Cortex of kidney (tissue), 1 donor: Measurements from ENCODE around the gene CCDC170.
A peak's percentile ranks its signal among the peaks of the same experiment; 100 is the strongest.
"Not testable (repeated sequence)": the region's sequence is repeated elsewhere in the genome, so short reads cannot be mapped to it uniquely, and the experiment has no call there.

ENCODE experiments used
- DNase-seq: peaks from one replicate; lab custom pipeline; 2025; lab: John Stamatoyannopoulos, UW

The CCDC170 gene, protein sequence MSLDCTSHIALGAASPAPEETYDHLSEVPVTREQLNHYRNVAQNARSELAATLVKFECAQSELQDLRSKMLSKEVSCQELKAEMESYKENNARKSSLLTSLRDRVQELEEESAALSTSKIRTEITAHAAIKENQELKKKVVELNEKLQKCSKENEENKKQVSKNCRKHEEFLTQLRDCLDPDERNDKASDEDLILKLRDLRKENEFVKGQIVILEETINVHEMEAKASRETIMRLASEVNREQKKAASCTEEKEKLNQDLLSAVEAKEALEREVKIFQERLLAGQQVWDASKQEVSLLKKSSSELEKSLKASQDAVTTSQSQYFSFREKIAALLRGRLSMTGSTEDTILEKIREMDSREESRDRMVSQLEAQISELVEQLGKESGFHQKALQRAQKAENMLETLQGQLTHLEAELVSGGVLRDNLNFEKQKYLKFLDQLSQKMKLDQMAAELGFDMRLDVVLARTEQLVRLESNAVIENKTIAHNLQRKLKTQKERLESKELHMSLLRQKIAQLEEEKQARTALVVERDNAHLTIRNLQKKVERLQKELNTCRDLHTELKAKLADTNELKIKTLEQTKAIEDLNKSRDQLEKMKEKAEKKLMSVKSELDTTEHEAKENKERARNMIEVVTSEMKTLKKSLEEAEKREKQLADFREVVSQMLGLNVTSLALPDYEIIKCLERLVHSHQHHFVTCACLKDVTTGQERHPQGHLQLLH

DNA sequence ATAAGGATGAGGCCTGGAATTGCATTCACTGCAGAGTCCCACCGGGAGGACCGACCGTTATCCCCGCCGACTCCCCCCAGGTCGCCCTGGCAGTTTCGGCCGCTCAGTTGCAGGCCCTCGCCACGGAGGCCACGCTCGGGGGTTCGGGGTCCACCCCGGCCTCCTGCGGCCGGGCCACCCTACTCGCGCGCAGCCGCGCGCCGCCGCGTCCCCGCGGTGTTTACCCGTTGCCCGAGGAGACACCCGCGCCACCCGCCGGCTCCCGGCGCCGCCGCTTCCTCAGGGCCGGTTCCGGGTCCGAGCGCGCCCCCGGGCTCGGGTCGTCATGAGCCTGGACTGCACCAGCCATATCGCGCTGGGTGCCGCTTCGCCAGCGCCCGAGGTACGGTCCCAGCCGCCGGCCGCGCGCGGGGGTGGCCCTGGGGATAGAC is at the start of gene CCDC170:
CCDC170 (plus strand) TSS at position 214 of the 431 bp plus-strand sequence; CDS start at position 326, 112 bp downstream.
- no peak for DNase-seq

DNA sequence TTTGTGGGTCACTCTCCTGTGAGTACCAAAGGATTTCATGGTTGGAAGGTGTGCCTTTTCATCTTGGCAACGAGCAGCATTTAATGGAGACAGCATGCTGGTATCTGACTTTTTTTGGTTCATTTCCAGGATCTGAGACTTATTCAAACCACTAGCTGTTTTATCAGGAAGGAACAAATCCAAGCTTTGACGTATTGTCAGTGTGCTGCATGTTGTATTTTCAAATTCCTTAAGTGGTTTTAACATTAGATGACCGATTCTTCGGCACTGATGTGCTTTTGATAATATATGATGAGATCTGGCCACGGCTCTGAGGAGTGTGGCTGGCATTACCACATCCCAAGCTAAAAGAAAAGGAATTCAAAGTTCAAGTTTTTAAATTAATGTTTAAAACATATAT is 48.3 kb upstream of the CCDC170 start:
- no peak for DNase-seq

DNA sequence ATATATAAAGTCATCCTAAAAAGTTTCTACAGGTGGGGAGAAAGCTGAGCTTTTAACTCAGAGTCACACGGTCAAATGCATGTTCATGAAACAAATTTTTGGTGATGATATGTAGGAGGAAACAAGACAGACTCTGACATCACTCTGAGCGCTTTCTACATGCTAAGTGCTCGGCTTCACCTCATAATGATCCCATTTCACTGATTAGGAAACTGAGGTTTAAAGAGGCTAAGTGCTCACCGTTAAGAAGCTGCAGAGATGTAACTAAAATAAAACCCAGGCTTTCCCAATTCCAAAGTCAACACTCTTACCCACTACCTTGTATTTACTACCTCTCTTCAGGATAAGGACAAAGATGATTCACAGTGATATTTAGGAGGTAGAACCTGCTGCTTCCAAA is 46.6 kb upstream of the CCDC170 start:
- no peak for DNase-seq

DNA sequence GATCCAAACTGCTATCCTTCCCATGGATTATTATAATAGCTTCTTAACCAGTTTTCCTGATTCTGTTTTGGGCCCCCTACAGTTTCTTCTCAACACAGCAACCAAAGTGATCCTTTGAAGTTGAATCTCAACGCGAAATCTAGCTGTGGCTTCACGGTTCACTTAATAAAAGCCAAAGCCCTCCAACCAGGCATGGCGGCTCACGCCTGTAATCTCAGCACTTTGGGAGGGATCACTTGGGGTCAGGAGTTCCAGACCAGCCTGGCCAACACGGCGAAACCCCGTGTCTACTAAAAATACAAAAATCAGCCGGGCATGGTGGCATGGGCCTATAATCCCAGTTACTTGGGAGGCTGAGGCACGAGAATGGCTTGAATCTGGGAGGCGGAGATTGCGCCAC is 45.2 kb upstream of the CCDC170 start:
- no peak for DNase-seq

DNA sequence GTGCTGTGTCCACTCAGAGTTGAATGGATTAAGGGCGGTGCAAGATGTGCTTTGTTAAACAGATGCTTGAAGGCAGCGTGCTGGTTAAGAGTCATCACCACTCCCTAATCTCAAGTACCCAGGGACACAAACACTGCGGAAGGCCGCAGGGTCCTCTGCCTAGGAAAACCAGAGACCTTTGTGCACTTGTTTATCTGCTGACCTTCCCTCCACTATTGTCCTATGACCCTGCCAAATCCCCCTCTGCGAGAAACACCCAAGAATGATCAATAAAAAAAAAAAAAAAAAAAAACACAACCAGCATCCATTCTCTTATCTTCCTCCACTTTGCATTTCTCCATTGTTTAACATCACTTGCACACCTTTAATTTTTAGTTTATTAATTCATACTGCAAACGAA is 42.9 kb upstream of the CCDC170 start:
- not testable (repeated sequence) for DNase-seq

DNA sequence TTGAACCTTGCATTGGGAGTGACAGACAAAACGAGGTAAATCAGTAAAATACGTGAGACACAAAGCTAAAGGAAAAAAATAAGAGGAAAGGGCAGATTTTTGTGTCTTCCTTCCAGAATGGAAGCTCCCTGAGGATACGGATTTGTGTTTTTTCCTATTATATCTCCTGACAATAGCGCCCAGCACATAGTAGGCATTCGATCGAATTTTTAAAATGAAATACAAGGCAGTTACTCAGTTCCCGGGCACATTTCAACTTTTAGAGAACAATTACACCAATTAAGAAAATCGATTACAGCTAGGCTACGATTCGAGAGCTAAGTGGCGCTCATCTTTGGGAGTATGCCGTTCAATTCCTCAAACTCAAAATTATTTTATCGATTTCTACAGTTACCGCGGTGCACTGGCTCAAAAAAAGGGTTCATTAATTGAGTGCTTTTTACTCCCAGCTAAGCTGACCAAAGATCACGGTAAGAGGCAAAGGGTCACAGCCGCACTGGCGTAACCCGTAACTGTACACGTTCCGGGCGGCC is 42.3 kb upstream of the CCDC170 start:
- no peak for DNase-seq

DNA sequence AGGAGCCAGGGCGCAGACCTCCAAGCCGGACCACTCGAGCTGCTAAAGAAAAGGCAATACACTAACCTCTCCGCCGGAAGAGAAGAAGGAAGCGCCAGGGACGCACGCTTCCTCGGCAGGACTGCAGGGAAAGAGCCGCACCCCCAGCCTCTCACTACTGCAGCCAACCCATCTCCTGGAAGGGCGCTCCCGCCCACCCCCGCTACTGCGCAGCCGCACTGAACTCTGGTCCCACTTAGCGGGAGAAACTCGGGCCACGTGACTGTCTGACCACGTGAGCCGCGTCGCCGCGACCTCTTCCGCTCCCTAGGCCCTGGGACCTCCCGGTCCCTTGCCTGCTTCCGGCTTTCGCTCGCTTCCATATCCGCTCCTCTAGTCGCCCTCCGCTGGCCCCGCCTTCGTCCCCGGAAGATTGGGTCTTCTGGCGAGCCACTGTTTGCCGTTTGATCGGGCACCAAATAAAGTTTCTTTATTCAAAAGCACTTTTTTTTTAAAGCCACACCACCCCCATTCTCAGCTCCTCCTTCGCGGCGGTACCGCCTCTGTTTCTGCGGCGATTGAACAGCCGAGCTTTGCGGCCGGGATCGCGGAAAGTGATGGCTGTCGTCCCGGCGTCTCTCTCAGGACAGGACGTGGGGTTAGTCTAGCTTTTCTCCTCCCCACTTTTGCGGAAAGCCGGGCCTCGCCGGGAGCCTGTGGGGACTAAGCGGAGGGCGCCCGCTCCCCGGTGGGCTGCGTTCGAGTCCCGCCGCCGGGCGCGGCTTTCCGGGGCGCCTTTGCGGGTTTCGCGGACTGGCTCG is 41.7 kb upstream of the CCDC170 start, which contains the start of gene RMND1:
RMND1 (minus strand) TSS at position 177 of the 800 bp plus-strand sequence. CDS start 6,315 bp downstream, outside the sequence.
- peak; percentile 65 for DNase-seq

DNA sequence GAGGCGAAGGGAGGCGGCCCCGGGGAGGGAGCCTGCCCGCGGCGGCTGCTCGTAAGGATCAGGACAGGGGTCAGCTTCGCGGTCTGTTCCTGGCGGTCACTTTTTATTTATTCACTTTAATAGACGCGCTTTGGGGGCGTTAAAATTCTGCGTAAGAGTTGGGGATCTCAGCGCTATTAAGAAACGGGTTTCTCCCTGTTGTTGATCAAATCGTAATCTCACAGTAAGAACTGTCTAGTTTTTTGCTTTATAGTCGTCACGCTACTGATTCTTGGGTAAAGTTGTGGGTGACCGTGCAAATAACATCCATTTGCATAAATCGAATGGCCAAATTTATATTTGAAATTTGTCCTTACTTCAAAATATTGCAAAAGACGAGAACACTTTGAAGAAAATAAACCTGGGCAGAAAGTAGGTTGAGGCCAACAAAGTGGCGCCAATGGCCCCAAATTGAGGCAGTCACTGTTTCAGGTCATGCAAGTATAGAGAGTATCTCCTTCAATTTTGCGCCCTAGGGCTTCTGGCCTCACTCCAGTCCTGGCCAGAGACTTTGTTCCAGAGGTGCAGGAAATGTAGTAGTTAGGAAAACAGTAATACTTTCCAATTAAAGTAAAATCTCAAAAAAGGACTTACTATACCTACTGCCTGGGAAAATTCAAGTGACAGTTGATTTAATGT is 40.9 kb upstream of the CCDC170 start:
- DNase-seq, result no peak

DNA sequence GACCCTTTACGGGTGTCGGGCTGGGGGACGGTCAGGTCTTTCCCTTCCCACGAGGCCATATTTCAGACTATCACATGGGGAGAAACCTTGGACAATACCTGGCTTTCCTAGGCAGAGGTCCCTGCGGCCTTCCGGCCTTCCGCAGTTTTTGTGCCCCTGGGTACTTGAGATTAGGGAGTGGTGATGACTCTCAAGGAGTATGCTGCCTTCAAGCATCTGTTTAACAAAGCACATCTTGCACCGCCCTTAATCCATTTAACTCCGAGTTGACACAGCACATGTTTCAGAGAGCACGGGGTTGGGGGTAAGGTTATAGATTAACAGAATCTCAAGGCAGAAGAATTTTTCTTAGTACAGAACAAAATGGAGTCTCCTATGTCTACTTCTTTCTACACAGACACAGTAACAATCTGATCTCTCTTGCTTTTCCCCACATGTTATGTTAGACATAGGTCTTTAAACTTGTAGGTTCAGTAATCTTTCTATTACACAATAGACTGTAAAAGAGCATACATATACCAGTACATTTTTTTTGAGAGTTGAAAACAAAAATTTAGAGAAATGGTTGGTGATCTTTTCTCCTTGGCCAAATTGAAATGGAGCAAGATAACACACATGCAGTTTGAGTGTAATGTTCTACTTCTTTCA is 37.9 kb upstream of the CCDC170 start:
- not testable (repeated sequence) for DNase-seq

DNA sequence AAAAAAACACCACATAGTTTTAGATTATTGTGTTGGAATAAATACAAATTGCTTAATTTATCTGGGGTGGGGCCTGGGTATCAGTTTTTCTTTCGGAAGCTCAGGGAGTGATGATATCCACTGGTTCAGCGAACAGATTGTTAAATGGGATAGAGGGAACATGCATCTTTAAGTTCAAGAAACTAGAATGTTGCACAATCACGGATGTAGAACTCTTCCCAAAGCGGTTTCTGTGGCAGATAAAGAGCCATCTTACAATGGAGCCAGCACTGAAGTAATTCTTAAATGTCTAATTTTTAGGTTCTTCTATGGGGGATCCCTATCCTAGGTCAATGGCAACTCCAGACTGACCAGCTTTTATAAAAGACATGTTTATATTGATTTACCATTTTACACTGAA is 32.1 kb upstream of the CCDC170 start:
- DNase-seq, result no peak

DNA sequence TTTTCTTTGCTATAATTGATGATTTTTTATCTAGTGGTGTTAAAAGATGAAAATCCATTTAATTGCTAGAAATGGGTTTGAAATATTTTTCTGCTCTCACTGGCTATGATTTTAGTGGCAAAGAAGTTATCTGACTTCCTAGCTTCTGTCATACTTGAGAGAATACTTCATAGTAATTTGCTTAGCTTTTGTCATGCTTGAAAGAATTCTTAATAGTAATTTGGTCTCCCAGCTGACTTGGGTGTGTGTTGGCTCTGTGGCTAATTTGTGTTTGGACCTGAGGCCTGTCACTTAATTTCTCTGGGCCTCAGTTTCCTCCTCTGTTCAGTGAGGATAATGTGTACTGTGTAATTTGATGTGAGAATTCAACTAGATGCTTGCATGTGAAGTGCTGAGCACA is 29.1 kb upstream of the CCDC170 start:
- no peak for DNase-seq

DNA sequence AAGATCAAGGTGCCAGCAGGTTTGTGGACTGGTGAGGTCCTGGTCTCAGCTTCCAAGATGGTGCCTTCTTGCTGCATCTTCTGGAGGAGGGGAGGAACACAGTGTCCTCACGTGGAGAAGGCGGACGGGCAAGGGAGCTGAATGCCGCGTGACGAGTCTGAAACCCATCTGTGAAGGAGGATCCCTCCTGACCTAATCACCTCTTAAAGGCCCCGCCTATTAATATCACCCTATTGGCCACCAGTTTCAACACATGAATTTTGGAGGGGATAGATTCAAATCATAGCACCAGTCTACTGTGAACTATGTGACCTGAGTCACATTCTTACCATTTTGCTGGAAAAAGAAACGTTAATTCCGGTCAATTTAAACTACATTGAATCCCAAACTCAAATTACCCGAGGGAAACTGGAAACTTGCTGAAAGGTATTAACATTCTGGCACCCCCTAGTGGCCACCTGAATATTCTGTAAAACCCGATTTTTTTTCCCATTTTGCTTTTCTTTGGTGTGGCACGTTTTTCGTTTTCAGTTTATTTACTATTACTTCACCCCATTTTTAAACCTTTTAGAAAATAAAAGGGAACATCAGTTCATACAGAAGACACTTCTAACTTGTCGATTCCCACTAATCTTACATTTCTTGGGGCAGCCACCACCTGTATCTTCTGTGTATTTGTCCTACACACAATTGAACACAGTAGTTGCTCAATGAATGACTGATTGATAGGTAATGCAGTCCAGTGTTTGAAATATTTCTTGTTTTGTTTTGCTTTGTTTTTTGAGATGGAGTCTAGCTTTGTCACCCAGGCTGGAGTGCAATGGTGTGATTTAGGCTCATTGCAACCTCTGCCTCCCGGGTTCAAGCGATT is 17.9 kb upstream of the CCDC170 start:
- no peak for DNase-seq

DNA sequence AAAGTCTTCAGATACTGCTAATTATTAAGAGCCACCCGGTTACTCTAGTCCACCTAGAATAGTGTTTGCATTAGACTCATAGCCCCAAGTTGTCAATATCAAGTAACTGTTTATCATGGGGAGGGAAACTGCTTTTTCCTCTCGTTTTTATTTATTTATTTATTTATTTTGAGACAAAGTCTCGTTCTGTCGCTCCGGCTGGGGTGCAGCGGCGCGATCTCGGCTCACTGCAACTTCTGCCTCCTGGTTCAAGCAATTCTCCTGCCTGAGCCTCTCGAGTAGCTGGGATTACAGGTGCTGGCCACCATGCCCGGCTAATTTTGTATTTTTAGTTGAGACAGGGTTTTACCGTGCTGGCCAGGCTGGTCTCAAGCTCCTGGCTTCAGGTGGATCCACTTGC is 16.1 kb upstream of the CCDC170 start:
- DNase-seq, result no peak

DNA sequence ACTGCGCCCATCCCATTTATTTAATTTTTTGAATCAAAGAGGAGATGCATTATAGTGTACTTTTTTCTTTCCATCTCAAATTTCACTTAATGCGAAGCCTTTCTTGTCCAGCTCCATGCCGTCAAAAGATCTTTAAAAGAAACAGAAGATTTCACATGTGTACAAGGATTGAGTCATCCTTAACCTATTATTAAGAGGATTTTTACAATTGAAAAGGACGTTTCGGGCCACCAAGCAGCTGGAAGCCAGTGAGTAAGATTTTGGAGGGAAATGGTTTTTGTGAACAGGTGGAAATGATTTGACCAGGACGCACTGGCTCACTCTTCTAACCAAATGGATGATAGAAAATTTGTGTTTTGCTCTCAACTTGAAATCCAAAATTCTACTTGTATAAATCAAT is 15.1 kb upstream of the CCDC170 start:
- DNase-seq, result no peak

DNA sequence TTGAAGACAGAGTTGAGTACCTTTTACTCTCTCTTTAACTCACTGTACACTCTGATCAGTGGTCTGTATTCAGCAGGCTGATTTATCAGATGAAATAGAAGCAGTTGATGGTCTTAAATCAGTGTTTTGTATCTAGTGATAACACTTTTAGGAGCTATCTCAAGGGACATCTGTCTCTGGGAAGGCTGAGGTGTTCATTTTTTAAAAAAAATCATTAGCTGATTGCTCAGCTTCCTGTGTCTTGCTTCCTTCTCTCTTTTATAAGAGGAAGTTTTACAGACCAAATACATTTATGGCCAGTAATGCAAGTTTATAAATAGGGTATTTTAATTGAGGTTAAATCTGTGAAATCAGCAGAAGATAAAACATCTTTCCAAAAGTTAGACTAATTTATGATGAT is 12.0 kb upstream of the CCDC170 start:
- no peak for DNase-seq

DNA sequence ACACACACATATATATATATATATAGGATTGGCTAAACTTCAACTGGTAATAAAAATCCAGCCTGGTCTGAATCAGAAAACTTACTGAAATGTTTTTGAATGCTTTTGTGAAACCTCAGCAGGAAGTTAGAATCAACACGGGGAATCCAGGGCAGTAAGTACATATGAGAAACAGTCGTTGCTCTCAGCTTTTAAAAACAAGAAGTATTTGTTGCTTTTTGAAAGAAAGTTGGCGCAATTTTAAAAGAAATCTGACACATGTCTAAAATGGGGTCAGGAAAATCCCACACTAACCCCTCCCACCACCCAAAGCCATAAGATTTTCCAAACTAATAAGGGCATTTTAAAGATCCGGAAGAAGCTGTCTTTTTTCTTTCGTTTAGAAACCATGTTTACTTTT is 11.5 kb upstream of the CCDC170 start:
- DNase-seq, result no peak

DNA sequence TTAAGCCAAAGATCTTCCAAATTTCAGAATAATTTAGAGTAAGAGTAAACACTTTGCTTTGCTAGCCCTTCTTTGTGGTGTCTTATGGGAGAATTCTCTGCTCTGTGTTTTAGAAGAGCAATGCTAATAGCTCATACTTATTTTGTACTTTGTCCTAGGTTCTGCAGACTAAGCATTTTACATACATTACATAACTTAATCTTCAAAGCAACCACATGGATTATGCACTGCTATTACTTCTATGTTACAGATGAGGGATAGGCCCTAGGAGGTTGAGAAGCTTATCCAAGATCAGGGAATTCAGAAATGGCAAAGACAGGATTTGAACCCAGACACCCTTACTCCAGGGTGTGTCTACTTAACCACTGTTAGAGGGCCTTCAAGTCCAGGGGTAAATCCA is 9.8 kb upstream of the CCDC170 start:
- DNase-seq, result no peak

DNA sequence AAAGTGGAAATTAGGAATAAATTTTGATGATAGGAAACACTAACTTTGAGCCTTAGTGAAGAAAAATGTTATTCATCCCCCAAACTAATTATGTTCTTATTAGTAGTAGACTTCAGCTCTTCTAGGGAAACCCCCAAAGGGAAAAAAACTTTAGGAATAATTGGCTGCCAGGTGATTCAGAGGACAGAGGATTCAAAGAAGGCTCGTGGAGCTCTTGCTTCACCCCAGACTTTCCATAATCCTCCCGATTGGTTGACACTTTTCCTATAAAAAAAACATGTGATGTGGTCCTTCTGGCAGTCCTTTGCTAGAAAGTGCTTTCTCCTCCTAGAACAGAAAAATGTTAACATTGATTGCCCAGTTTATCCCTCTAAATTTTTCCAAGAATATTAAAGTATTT is 5.6 kb upstream of the CCDC170 start:
- no peak for DNase-seq

DNA sequence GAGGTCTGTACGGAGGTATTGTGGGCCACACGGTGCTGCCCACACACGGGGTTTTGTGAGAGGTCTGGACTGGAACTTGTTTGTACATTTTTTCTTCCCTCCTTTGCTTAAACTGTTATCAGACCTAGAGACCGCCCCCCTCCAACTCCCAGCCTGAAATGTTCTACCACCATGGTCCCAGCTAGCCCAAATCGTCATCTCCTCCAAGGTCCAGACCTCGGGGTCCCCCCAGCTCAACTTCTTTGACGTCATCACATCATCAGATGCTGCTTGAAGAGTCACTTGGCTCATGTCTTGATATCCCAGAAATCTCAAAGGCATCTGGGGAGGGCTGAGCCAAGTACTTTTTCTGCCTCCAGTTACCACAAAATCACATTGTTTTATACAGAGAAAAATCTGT is 2.8 kb upstream of the CCDC170 start:
- DNase-seq, result no peak

DNA sequence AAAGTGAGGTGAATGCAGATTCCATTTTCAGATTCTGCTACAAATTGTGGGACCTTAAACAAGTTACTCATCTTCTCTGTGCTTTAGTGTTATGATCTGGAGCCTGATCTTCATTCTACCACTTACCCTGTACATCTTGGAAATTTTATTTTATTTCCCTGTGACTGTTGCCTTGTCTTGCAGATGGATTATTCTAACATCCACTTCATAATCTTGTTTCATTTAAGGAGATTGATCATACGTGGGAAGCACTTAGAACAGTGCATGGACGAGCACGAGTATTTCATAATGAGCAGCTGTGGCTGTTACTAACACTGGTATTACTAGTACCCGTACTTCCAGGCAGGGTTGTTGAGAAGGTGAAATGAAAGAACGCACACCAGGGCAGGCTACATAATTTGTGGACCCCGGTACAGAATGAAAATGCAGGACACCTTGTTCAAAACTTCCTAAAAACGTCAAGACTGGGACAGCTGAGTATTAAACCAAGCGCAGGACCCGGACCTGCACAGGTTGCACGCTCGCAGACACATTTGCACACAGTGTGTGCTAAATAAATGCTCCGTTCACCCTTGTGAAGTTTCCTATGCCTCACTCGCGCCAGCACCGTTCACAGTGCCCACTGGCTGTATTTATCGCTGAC is 535 bp upstream of the CCDC170 start:
- no peak for DNase-seq
